HL-60 (cell line): Measurements from ENCODE around the gene MAP3K6.

ENCODE experiments used
- POLR2AphosphoS5 ChIP-seq: IDR thresholded peaks from 2 replicates; pipeline ENCODE4 v1.6.1; 2012; ENCODE audit warnings: low read depth
- TF ChIP-seq, protein P1 (sequence below): IDR thresholded peaks from one replicate; pipeline ENCODE4 v1.5.1; 2011; ENCODE audit warnings: low read length, control low read depth, inconsistent platforms; ENCODE audit not compliant: insufficient read depth

DNA sequence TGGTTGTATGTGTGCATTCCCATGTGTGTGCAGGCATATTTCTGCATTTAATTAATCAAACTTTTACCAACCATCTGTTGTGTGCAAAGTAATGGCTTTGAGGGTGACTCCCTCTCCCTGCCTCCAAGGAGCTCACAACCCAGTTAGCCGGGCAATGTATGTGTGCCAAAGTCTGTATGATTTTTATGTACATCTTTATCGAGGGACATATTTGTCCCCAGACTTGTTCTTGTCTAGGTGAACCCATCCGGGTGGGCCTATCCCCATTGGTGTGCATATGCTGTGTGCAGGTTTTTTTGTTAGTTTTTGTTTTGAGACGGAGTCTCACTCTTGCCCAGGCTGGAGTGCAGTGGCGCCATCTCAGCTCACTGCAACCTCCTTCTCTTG lies 23.1 kb downstream of the MAP3K6 start:
- TF ChIP-seq, protein P1, sequence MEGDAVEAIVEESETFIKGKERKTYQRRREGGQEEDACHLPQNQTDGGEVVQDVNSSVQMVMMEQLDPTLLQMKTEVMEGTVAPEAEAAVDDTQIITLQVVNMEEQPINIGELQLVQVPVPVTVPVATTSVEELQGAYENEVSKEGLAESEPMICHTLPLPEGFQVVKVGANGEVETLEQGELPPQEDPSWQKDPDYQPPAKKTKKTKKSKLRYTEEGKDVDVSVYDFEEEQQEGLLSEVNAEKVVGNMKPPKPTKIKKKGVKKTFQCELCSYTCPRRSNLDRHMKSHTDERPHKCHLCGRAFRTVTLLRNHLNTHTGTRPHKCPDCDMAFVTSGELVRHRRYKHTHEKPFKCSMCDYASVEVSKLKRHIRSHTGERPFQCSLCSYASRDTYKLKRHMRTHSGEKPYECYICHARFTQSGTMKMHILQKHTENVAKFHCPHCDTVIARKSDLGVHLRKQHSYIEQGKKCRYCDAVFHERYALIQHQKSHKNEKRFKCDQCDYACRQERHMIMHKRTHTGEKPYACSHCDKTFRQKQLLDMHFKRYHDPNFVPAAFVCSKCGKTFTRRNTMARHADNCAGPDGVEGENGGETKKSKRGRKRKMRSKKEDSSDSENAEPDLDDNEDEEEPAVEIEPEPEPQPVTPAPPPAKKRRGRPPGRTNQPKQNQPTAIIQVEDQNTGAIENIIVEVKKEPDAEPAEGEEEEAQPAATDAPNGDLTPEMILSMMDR = no peak
- TF ChIP-seq POLR2AphosphoS5 = no peak
